Activated T-cell treated with anti-CD3 and anti-CD28 coated beads, Interleukin-2, amount 50 U/mL, for 48 hours (primary cell): ENCODE measurements around the gene CYB5A.
A peak's percentile ranks its signal among the peaks of the same experiment; 100 is the strongest.
"Not testable (repeated sequence)": the region's sequence is repeated elsewhere in the genome, so short reads cannot be mapped to it uniquely, and the experiment has no call there.

Experiments
- DNase-seq, 2 experiments: peaks; one replicate each; pipeline ENCODE4 v3.0.0-alpha.2; 2020

Gene CYB5A

DNA sequence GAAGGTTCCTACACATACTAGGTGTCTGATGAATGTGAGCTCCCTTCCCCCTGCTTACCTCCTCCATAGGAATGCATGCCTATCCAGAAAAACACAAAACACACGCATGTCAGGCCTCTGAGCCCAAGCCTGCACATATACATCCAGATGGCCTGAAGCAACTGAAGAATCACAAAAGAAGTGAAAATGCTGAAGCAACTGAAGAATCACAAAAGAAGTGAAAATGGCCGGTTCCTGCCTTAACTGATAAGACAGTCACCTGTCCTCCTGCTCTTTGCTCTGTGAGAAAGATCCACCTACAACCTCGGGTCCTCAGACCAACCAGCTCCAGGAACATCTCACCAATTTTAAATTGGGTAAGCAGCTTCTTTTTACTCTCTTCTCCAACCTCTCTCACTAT is 1.2 kb upstream of the CYB5A start:
- DNase-seq = not testable (repeated sequence)

DNA sequence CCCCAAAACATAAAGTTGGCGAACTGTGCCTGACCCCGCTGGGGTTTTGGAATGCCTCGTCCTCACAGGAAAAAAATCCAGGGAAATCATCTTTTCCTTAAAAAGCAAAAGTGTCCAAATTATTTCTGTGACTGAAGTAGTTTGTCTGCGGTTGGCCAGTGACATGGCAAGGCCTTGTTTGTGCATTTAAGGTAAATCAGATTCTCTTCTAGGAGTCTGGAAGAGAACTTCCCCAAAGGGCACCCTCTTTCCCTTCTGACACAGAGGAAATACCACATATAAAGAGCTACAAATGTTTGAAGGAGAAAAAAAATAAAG is 737 bp upstream of the CYB5A start:
- DNase-seq = no peak

GRCh38 chr18:74291472-74291770 is 342 bp downstream of the CYB5A start:
- DNase-seq = no peak

DNA sequence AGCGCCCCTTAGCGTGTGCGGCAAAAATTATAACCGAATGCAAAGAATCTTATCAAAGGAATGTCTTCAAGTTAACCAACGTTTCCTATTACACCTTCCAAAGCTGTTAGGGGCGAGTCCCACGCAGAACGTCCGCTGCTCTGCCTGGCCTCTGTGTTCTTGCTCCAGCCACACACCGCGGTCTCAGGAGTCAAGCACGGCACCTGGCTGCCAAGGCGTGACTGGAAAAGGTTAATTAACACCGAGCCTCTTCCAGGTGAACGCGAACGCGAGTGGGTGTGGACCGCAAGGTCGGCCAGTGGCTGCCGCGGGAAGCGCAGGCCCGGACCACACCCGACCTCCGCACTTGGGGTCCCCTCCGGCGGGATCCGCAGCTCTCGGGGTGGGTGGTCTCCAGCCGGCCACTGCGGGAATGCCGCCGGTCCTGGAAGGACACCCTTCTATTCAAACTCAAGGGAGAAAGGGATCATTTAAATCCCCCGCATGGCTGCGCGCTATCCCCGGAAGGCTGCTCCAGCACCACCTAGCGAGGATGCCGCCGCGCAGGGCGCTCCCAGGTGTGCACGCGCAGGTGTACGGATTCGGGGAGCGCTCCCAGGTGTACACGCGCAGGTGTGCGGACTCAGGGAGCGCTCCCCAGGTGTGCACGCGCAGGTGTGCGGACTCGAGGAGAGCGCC is 830 bp downstream of the CYB5A start:
- DNase-seq = peak in 1 of 2 experiments; percentile 28

DNA sequence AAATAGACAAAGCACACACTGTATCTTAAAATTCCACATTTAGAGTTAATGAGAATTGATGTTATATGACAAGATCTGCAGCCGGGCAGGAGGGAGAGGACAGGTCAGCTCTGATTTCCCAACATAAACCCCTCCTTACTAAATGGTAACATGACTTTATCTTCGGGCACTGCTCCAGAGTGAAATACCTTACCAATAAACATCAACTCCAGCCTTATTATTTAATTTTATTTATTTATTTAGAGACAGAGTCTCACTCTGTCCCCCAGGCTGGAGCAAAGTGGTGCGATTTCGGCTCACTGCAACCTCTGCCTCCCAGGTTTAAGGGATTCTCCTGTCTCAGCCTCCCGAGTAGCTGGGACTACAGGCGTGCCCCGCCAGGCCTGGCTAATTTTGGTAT is 1.7 kb downstream of the CYB5A start:
- no peak for DNase-seq

- no peak for DNase-seq
These were observed 2.6 kb downstream of the CYB5A start for GRCh38 chr18:74289137-74289536.

DNA sequence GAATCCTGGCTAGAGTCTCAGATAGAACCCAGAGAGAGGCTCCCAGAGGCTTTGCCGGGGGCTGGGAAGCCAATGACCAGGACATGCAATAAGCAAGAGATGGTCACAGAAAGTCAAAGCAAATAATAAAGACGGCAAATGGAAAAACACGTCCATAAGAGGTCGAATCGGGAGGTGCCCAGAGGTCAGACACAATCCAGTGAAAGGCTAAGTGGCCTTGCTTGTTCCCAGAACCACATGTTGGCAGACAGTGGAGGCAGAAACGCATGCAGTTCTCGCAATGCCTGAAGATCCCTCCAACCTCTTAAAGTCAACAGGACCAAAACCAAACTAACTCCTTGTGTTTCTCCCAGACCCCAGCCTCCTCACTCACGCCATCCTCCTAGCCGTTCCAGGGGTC is 3.0 kb downstream of the CYB5A start:
- DNase-seq = no peak

DNA sequence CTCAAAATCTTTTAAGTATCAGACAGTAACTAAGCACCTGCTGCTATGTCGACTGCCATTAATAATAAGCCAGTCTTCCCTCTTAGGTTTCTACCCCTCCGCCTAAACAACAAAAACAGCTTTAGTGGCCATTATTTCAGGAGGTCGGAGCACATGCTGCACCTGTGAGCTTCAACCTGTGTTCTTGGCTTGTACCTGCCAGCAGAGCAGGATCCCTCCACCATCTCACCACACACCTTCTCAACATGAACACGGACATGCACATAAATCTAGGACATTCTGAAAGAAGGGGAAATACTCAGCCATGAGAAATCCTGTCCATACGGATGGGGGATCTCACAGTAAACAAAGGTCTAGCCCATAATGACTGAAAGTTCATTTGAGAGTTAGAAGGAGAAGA is 3.7 kb downstream of the CYB5A start:
- no peak for DNase-seq

- DNase-seq = no peak
These were observed 4.9 kb downstream of the CYB5A start for GRCh38 chr18:74286856-74287255.

GRCh38 chr18:74286106-74286855 is 5.5 kb downstream of the CYB5A start:
- DNase-seq = no peak

GRCh38 chr18:74285583-74285982 is 6.2 kb downstream of the CYB5A start:
- not testable (repeated sequence) for DNase-seq

- no peak for DNase-seq
These were observed 6.8 kb downstream of the CYB5A start for GRCh38 chr18:74284980-74285355.

GRCh38 chr18:74284191-74284979 is 7.4 kb downstream of the CYB5A start:
- no peak for DNase-seq

GRCh38 chr18:74283646-74284045 is 8.1 kb downstream of the CYB5A start:
- no peak for DNase-seq

DNA sequence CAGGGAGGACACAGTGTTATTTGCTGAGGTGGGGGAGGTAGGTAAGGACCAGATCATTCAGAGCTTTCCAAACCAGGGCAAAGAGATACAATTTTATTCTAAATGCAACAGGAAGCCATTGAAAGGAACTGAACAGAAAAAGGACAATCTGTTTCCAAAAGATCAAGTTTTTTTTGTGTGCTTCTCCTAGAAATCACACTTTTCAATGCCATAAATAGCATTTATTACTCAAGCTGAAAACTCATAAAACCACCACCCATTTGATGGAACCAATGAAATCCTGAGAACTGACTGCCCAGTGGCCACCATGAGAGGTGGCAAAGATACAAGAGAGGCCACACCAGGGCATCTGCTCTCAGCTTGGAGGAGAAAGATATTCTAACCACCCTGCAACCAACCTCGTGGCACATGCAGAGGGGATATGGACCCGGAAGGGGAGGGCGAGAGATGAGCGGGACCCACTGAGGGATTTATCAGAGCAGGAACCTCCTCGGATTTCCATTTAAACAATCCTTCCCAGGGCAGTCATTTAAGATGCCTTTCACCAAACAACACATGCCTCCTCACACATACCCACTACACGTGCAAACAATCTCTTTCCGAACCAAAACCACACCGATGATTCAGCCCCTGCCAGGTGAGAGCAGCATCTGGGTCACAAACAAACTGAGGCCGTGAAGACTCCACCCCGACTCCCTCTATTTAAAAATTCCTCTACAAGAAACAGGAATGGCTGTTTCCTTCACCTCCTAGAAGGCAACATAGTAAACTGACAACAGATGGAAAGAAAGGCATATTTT is 8.8 kb downstream of the CYB5A start:
- DNase-seq = peak; percentile 27 to 40

DNA sequence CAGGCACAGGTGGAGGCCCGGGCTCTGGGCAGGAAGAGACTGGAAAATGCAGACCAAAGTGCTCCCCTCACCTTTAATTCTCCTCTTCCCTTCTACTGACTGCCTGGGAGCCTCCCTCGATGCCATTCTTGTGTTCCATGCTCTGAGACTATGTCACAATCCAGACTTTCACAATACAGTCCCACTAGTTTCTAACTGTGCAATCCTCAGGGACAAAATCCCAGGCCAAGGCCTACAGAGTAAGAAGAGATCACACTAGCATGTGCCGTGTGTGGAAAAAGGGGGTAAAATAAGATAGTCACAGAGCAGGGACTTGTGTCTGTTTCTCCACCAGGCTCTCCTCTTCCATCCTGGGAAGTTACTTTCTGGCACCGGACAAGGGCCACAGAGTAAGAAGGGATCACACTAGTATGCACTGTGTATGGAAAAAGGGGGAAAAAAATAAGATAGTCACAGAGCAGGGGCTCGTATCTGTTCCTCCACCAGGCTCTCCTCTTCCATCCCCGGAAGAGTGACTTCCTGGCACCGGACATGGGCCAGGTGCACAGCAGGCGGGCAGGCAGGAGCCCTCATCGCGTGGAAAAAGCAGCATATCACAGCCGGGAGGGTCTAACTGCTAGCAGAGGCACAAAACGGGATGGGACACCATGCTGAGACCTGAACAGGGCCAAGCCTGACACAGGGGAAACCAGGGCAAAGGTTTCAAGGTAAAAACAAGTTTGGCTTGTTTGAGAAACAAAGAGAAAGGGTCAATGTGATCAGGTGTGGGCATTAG is 9.6 kb downstream of the CYB5A start:
- DNase-seq = no peak

DNA sequence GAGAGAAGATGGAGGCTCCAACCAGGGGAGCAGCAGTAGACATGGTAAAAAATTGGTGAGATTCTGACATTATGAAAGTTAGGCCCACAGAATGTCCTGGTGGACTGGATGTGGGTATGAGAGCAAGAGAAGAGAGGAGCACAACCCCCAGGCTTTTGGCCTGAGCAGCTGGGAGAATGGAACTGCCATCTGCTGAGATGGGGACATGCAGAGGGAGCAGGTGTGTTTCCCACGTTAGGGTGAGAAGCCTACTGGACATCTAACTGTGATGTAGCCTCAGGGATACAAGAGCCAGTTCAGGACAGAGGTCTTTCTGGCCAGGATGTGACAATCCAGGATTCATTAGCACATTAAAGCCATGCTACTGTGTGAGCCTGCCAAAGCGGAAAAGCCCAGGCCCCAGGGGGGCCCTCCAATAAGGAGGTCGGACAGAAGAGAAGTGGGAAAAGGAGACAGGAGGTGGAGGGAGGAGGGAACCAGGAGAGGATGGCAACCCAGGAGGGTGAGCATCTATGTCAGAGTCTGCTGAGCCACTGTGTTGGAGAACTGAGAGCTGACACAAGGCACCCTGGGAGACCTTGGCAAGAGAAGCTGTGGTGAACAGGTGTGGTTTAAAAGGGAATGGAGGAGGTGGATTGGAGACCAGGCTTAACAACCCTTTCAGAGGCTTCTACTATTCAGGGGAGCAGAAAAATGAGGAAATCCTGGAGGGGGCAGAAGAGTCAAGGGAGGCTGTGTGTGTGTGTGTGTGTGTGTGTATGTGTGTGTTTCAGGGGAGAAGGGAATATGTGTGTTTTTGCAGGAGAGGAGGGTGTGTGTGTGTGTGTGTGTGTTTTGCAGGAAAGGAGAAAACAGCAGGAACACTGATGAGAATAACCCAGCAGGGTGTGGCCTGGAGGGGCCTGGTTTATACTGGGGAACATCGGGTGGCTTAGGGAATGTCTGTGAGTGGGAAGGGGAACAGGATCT is 10.5 kb downstream of the CYB5A start:
- DNase-seq = no peak

GRCh38 chr18:74278983-74279382 is 12.8 kb downstream of the CYB5A start:
- no peak for DNase-seq

- no peak for DNase-seq
These were observed 13.7 kb downstream of the CYB5A start for GRCh38 chr18:74278058-74278457.

DNA sequence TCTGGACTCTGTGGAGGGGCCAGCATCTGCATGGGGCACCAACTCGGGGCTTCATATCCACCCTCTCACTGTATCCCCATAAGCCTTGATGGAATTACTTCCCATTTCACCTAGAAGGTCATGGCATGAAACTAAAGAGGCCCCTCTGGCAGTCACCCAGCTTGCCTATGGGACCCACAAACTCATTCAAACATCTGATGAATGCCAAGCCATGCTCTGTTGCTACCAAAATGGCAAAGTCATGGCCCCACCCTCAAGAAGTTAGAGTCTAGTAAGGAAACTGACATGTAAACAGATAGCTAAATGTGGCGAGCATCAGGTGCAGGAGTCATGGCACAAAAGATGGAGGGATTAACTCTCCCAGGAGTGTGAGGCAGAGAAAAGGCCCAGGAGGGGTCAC is 14.5 kb downstream of the CYB5A start:
- no peak for DNase-seq

DNA sequence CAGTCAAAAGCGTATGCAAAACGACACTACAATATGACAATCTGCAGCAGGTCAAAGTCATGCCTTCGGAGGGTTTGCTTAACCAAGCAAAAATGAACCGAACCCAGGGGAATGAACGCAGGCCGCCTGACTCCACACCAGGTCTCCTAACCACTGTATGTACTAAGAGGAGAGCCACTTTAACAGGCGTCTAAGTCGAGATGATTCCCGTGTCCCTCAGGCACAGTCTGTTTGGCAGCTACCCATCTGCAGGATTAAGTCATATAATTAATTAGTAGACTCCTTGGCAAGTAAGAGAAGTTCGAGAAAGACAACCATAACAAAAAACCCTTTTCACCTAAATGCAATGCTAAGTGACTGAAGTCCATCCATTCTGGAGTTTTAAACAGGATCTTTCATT is 15.2 kb downstream of the CYB5A start:
- no peak for DNase-seq
